Measurements from ENCODE around the gene CRYBG3.

The CRYBG3 gene

GRCh38 chr3:97981886-97982285, 160.1 kb downstream of the CRYBG3 start:
- DNase-seq = no peak

GRCh38 chr3:97983933-97984491, 162.2 kb downstream of the CRYBG3 start:
- DNase-seq = no peak

GRCh38 chr3:97987306-97987705, 165.5 kb downstream of the CRYBG3 start:
- no peak for DNase-seq

GRCh38 chr3:97988784-97989568, 167.2 kb downstream of the CRYBG3 start:
- no peak for DNase-seq

- no peak for DNase-seq
Observed at GRCh38 chr3:97990624-97991292, 168.9 kb downstream of the CRYBG3 start.

- DNase-seq = no peak
Observed at GRCh38 chr3:97991293-97991682, 169.5 kb downstream of the CRYBG3 start.

- no peak for DNase-seq
Observed at GRCh38 chr3:97992547-97993173, 170.8 kb downstream of the CRYBG3 start.

- no peak for DNase-seq
Observed at GRCh38 chr3:97993526-97993925, 171.7 kb downstream of the CRYBG3 start.

- DNase-seq = no peak
Observed at GRCh38 chr3:97994328-97994945, 172.6 kb downstream of the CRYBG3 start.
